GM10266 (cell line): Measurements from ENCODE around the gene PGS1.

Experiments used
- DNase-seq: peaks from one replicate; pipeline ENCODE4 v3.0.0; 2012; ENCODE audit errors: extremely low spot score
- TF ChIP-seq, protein P1 (sequence below): IDR thresholded peaks from 2 replicates; pipeline ENCODE4 v1.5.1; 2012; ENCODE audit warnings: mild to moderate bottlenecking, low read depth; ENCODE audit not compliant: control insufficient read depth, insufficient read depth; ENCODE audit errors: missing control alignments

The PGS1 gene

DNA sequence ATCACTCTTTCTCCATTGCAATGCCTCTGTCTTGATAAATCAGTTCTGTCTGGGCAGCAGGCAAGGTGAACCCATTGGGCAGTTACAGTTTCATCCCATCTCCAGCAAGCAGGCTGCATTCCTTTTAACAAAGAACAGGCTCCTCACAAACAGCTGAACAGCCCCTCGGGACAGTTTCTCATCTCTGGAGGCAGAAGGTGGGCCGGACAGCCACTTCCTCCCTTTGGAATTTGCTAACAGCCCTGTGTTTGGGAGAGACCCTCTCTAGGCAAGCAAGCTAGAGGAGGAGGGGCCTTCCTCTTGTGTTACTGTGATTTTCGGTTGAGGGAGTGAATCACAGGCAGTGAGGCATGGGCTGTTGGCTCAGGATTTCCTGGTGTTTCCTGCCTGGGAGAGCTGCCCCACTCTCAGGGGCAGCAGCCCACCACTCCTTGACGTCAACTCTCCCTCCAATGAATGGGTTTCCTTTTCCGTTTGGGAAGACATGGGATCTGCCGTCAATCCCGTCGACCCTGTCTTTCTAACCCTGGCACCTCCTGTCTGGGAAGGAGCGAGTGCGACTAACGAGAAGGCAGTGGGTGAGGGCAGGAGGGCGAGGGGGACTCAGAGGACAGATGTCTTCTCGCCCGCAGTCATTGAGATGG is 3.7 kb upstream of the PGS1 start:
- TF ChIP-seq, protein P1, sequence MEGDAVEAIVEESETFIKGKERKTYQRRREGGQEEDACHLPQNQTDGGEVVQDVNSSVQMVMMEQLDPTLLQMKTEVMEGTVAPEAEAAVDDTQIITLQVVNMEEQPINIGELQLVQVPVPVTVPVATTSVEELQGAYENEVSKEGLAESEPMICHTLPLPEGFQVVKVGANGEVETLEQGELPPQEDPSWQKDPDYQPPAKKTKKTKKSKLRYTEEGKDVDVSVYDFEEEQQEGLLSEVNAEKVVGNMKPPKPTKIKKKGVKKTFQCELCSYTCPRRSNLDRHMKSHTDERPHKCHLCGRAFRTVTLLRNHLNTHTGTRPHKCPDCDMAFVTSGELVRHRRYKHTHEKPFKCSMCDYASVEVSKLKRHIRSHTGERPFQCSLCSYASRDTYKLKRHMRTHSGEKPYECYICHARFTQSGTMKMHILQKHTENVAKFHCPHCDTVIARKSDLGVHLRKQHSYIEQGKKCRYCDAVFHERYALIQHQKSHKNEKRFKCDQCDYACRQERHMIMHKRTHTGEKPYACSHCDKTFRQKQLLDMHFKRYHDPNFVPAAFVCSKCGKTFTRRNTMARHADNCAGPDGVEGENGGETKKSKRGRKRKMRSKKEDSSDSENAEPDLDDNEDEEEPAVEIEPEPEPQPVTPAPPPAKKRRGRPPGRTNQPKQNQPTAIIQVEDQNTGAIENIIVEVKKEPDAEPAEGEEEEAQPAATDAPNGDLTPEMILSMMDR: no peak
- no peak for DNase-seq

DNA sequence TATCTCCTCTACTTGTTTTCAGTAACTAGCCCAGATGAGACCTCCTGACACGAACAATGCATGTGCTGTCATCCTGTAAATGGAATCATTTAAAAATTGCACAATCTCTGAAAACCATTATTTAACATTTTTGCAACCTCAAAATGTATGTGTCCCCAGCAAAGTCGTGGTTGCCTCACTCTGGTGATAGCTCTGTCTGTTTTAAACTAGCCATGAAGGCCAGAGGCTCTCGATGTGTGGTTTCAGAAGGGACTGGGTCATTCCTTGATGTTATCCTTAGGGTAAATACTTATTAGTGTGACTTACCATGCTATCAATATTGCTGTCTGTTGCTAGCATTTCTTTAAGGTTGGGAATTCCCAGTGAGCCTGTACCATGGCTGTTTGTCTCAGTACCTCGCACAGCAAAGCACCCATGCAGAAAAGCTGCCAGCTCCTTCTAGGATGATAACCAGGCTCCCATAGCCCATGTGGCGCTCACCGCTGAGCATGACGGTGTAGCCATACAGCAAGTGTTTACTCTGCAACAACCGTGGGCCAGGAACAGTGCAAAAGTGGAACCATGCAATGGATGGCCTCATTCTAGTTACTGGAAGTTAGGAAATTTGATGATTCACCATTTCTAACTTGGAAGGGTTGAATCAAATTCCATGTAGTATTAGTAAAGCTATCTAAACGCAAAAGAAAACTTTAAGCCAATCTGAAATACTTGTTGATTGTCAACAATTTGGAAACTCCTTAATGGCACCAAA is 2.9 kb upstream of the PGS1 start:
- TF ChIP-seq, protein P1: no peak
- no peak for DNase-seq

DNA sequence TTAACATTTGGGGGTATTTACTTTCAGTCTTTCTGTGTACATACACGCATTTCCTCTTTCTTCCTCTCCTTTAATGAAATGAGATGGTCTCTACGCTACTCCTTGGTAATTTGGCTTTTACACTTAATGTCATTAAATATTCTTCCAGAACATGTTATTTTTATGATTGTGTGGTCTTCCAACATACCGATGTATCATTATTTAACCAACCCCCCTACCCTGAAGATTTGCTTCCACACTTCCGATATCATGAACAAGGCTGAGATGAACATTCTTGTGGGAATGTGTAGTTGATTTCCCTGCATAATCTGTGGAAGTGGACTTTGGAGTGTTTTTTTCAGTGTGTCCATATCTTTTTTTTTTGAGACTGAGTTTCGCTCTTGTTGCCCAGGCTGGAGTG is 2.3 kb upstream of the PGS1 start:
- no peak for DNase-seq
- TF ChIP-seq, protein P1: no peak

DNA sequence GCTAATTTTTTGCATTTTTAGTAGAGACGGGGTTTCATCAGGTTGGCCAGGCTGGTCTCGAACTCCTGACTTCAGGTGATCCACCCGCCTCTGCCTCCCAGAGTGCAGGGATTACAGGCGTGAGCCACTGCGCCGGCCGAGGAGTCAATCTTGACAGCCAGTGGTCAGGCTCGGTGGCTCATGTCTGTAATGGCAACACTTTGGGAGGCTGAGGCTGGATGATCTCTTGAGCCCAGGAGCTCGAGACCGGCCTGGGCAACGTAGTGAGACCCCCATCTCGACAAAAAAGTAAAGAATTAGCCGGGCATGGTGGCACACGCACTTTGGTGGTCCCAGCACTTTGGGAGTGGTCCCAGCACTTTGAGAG is 608 bp upstream of the PGS1 start:
- DNase-seq: no peak
- TF ChIP-seq, protein P1: no peak

DNA sequence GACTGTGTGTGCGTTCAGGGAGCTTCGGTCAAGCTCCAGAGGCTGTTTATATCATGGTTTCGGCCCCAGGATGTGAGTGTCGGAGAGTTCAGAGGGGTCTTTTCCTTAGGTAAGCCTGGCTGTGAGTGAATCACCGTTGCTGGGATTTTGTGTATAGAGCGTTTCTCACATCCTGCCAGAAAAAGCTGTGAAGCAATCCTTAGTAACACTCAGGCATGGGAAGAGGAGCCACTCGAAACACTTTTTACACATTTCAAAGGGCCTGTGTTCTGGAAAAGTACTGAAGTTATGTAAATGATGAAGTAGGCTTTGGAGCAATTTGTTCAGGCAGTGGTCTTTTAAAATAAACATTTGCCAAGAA is 662 bp downstream of the PGS1 start:
- DNase-seq: no peak
- TF ChIP-seq, protein P1: no peak

DNA sequence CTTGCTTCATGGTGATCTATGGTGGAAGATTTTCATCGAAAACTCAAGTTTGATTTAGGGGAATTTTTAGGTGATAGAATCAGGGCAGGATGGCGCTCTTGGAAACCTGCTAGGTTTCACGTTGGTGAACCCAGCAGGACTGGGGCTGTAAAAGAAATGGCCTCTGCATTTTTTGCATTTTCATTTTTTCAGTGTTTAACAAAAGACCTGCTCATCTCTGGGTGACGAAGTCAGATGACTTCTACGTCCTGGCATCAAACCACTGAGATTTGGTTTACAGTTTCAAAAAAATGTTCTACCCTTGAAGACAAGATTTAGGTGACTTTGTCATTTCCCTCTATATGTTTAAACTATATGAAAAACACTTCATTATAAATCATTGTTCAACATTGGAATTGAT is 1.9 kb downstream of the PGS1 start:
- no peak for DNase-seq
- TF ChIP-seq, protein P1: no peak

DNA sequence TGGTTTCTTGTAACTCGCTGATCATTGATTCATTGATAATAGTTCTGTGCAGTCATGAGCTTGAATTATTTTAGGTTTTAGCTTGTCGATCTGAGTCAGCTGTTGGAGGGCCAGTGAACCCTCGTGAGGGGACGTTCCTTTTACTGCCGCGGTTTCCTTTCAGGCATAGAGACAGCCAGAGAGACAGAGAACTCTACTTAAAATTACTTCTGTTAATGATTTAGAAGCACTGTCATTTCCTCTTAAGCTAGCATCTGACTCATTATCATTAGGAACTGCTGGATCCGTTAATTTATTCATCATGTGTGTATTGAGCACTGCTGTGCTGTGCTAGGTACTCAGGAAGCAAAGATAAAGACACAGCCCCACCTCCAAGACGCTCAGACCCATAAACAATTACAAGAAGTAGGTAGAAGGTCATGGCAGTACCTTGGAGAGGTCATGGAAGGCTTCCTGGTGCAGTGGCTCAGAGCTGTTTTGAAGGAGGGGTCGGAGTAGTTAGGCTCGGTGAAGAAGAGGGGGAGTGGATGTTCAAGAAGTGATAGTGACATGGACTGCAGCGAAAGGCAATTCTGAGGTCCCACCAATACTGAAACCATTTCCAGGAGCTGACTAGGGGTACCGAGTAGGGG is 3.3 kb downstream of the PGS1 start:
- TF ChIP-seq, protein P1: no peak
- no peak for DNase-seq
